Stromal cell of bone marrow (primary cell): ENCODE data around the gene FBXO24.
"Not testable (repeated sequence)": the region's sequence is repeated elsewhere in the genome, so short reads cannot be mapped to it uniquely, and the experiment has no call there.

Experiments used
- DNase-seq: peaks from one replicate; pipeline ENCODE4 v3.0.0-alpha.2; 2012; ENCODE audit warnings: low read depth

Gene FBXO24

GRCh38 chr7:100586266-100587025 lies at the start of gene FBXO24:
FBXO24 (plus strand) TSS chr7:100586328; CDS start chr7:100586626, 298 bp downstream.
- peak; percentile 100 for DNase-seq

- DNase-seq = not testable (repeated sequence)
Observed at GRCh38 chr7:100536695-100537094, 49.4 kb upstream of the FBXO24 start.

- DNase-seq = no peak
Observed at GRCh38 chr7:100538348-100538653, 47.8 kb upstream of the FBXO24 start.

GRCh38 chr7:100538654-100539435 lies 47.3 kb upstream of the FBXO24 start, which contains the start of gene AGFG2:
AGFG2 (plus strand) TSS chr7:100539203; CDS start chr7:100539347, 144 bp downstream.
- DNase-seq = peak; percentile 100

GRCh38 chr7:100539436-100540006 lies 46.6 kb upstream of the FBXO24 start:
- DNase-seq = no peak

- DNase-seq = no peak
Observed at GRCh38 chr7:100540073-100540723, 45.9 kb upstream of the FBXO24 start.

- DNase-seq = not testable (repeated sequence)
Observed at GRCh38 chr7:100541309-100541708, 44.8 kb upstream of the FBXO24 start.

GRCh38 chr7:100543586-100543985 lies 42.5 kb upstream of the FBXO24 start:
- DNase-seq = no peak

- no peak for DNase-seq
Observed at GRCh38 chr7:100544386-100544785, 41.7 kb upstream of the FBXO24 start.

GRCh38 chr7:100544967-100545359 lies 41.2 kb upstream of the FBXO24 start:
- no peak for DNase-seq

GRCh38 chr7:100545360-100546128 lies 40.6 kb upstream of the FBXO24 start:
- peak; percentile 86 for DNase-seq

- no peak for DNase-seq
Observed at GRCh38 chr7:100546129-100546925, 39.8 kb upstream of the FBXO24 start.

GRCh38 chr7:100546926-100547800 lies 39.0 kb upstream of the FBXO24 start:
- no peak for DNase-seq

GRCh38 chr7:100547872-100548271 lies 38.3 kb upstream of the FBXO24 start:
- no peak for DNase-seq

- DNase-seq = not testable (repeated sequence)
Observed at GRCh38 chr7:100548446-100548845, 37.7 kb upstream of the FBXO24 start.

- DNase-seq = no peak
Observed at GRCh38 chr7:100552532-100552931, 33.6 kb upstream of the FBXO24 start.

- no peak for DNase-seq
Observed at GRCh38 chr7:100553032-100553431, 33.1 kb upstream of the FBXO24 start.

GRCh38 chr7:100555701-100556100 lies 30.4 kb upstream of the FBXO24 start:
- DNase-seq = no peak

- peak; percentile 80 for DNase-seq
Observed at GRCh38 chr7:100556541-100556940, 29.6 kb upstream of the FBXO24 start.

GRCh38 chr7:100559127-100559526 lies 27.0 kb upstream of the FBXO24 start:
- no peak for DNase-seq
